CD14-positive monocyte (primary cell): ENCODE results near the gene OR10H3. TPM values are rescaled to one million over a fixed set of nuclear protein-coding genes. Genes with fewer than 3 reads are reported as not detected.

ENCODE experiments used
- DNase-seq, 3 donors: peaks; one replicate each; pipeline ENCODE4 v3.0.0-alpha.2; 2011 to 2022
- H2AFZ ChIP-seq: 2 replicates; pipeline ENCODE4 v1.6.0; 2012; ENCODE audit warnings: mild to moderate bottlenecking, low read depth, low read length, inconsistent platforms; ENCODE audit not compliant: insufficient read depth, poor library complexity, severe bottlenecking
- H3K27ac ChIP-seq, 2 donors: 1 replicate in 1 of 2; 2 replicates in 1 of 2; pipeline ENCODE4 v1.5.1; 2012 to 2013; ENCODE audit warnings: low read length in 2 of 2, control low read depth in 1 of 2, inconsistent platforms in 1 of 2, low read depth in 1 of 2, mild to moderate bottlenecking in 1 of 2
- H3K27me3 ChIP-seq, 2 donors: one replicate each; pipeline versions ENCODE4 v1.6.0 to v1.6.1; 2011 to 2013; ENCODE audit warnings: low read length in 2 of 2; ENCODE audit not compliant: control insufficient read depth in 2 of 2, insufficient read depth in 2 of 2
- H3K36me3 ChIP-seq, 2 donors: replicated peaks in 1 of 2; 1 replicate in 1 of 2; 2 replicates in 1 of 2; pipeline versions ENCODE4 v1.5.1 to v1.6.1; 2012 to 2013; ENCODE audit warnings: low read length in 2 of 2, control low read depth in 1 of 2, inconsistent platforms in 1 of 2, mild to moderate bottlenecking in 1 of 2; ENCODE audit not compliant: insufficient read depth in 2 of 2, control insufficient read depth in 1 of 2
- H3K4me1 ChIP-seq, 2 donors: 1 replicate in 1 of 2; 2 replicates in 1 of 2; pipeline versions ENCODE4 v1.5.1 to v1.6.1; 2012 to 2013; ENCODE audit warnings: low read length in 2 of 2, control low read depth in 1 of 2, inconsistent platforms in 1 of 2, mild to moderate bottlenecking in 1 of 2, moderate library complexity in 1 of 2; ENCODE audit not compliant: insufficient read depth in 2 of 2, control insufficient read depth in 1 of 2
- H3K4me2 ChIP-seq: replicated peaks from 2 replicates; pipeline ENCODE3; 2012; ENCODE audit warnings: low read length, moderate library complexity, mild to moderate bottlenecking; ENCODE audit not compliant: poor library complexity, severe bottlenecking; ENCODE audit errors: extremely low read depth
- H3K4me3 ChIP-seq, 3 experiments: fragments of 200-600 bp in 1 of 3; sonication (generic) in 1 of 3; replicated peaks in 1 of 3; 1 replicate in 2 of 3; 2 replicates in 1 of 3; pipeline ENCODE4 v1.5.1; 2011 to 2013; ENCODE audit warnings: low read length in 3 of 3, mild to moderate bottlenecking in 3 of 3, control low read depth in 2 of 3, low read depth in 2 of 3, inconsistent platforms in 1 of 3, moderate library complexity in 1 of 3
- H3K79me2 ChIP-seq: 2 replicates; pipeline ENCODE4 v1.6.0; 2012; ENCODE audit warnings: mild to moderate bottlenecking, control low read depth, inconsistent platforms, low read length, moderate library complexity; ENCODE audit not compliant: insufficient read depth
- H3K9ac ChIP-seq: 2 replicates; pipeline ENCODE4 v1.6.0; 2017; ENCODE audit warnings: low read length, mild to moderate bottlenecking; ENCODE audit not compliant: insufficient read depth, poor library complexity, severe bottlenecking
- H3K9me3 ChIP-seq, 2 donors: replicated peaks in 1 of 2; 1 replicate in 1 of 2; 2 replicates in 1 of 2; pipeline versions ENCODE4 v1.5.1 to v1.6.1; 2012 to 2013; ENCODE audit warnings: low read length in 2 of 2, control low read depth in 1 of 2; ENCODE audit not compliant: control insufficient read depth in 1 of 2, insufficient read depth in 1 of 2
- H4K20me1 ChIP-seq: 2 replicates; pipeline ENCODE4 v1.6.0; 2012; ENCODE audit warnings: mild to moderate bottlenecking, low read length, control low read depth, moderate library complexity; ENCODE audit not compliant: insufficient read depth
- H3K27ac Mint-ChIP-seq, 7 donors: one replicate each; pipeline ENCODE4 v1.8.0; 2020; ENCODE audit warnings: mild to moderate bottlenecking in 7 of 7, mixed read lengths in 7 of 7, moderate library complexity in 6 of 7, inconsistent platforms in 2 of 7
- H3K27me3 Mint-ChIP-seq, 3 donors: one replicate each; pipeline ENCODE4 v1.8.0; 2021 to 2022; ENCODE audit warnings: low read depth in 3 of 3, mild to moderate bottlenecking in 3 of 3, mixed read lengths in 3 of 3, moderate library complexity in 3 of 3, inconsistent platforms in 1 of 3
- H3K36me3 Mint-ChIP-seq, 2 donors: one replicate each; pipeline ENCODE4 v1.8.0; 2020; ENCODE audit warnings: mixed read lengths in 2 of 2, inconsistent platforms in 1 of 2, mild to moderate bottlenecking in 1 of 2
- H3K4me1 Mint-ChIP-seq: one replicate; pipeline ENCODE4 v1.8.0; 2020; ENCODE audit warnings: mild to moderate bottlenecking, mixed read lengths
- H3K4me3 Mint-ChIP-seq, 2 donors: one replicate each; pipeline ENCODE4 v1.8.0; 2020; ENCODE audit warnings: mild to moderate bottlenecking in 2 of 2, mixed read lengths in 2 of 2, moderate library complexity in 1 of 2
- H3K9me3 Mint-ChIP-seq, 7 donors: one replicate each; pipeline ENCODE4 v1.8.0; 2020 to 2022; ENCODE audit warnings: mixed read lengths in 7 of 7, mild to moderate bottlenecking in 6 of 7, moderate library complexity in 6 of 7, inconsistent platforms in 2 of 7
- CTCF ChIP-seq: fragments of 200-600 bp; IDR thresholded peaks from one replicate; pipeline ENCODE4 v1.8.0; 2022; ENCODE audit warnings: antibody characterized with exemption, mild to moderate bottlenecking
- WGBS: methylation state at CpG from one replicate; pipeline ENCODE4 v1.1.5; 2013; ENCODE audit warnings: missing lambda C conversion rate; ENCODE audit not compliant: insufficient coverage; 5-methylcytosine and 5-hydroxymethylcytosine counted together
- intact Hi-C, 2 donors: fragments of 100-400 bp; cut with micrococcal nuclease; formaldehyde crosslinking; loops; one replicate each; pipeline versions ENCODE4 v1.15.0 to v1.15.1; 2023
- polyA plus RNA-seq, 3 donors: library from polyadenylated mRNA; depleted of rRNA in 1 of 3; unstranded in 2 of 3; stranded (reverse) in 1 of 3; fragments of 300-500 nt in 2 of 3; fragments of >200 nt in 1 of 3; fragmentation: Illumina TruSeq in 2 of 3; gene quantifications; 1 replicate in 2 of 3; 2 replicates in 1 of 3; pipeline ENCODE4 v1.2.3, GENCODE V29; 2012 to 2021

OR10H3 gene
- polyA plus RNA-seq, 3 donors = not detected

DNA sequence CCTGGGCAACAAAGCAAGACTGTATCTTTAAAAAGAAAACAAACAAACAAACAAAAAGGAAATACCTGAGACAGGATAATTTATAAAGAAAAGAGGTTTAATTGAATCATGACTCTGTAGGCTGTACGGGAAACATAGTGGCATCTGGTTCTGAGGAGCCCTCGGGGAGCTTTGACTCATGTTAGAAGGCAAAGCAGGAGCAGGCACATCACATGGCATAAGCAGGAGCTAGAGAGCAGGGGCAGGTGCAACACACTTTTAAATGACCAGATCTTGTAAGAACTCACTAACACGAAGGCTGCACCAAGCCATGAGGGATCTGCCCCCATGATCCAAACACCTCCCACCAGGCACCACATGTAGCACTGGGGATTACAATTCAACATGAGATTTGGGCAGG is 23.1 kb upstream of the OR10H3 start:
- Histone ChIP-seq H4K20me1 (no peaks in the 10 kb centered on the region), H3K4me3 (no peak overlapping the region), H3K4me2 (no peak overlapping the region), H2AFZ (no peak overlapping the region), H3K9me3 (no peaks in the 10 kb centered on the region), H3K4me1 (no peaks in the 10 kb centered on the region), H3K27ac (no peak overlapping the region), H3K9ac (no peak overlapping the region), H3K79me2 (no peaks in the 10 kb centered on the region), H3K27me3 (peaks cover 0 to 1% of the 10 kb centered on the region in 2 donors), H3K36me3 (no peaks in the 10 kb centered on the region)
- Mint-ChIP-seq H3K36me3 (no peaks in the 10 kb centered on the region), H3K27me3 (peaks cover 9 to 30% (median 9%) of the 10 kb centered on the region in 3 donors), H3K4me3 (no peak overlapping the region), H3K9me3 (peaks cover 0 to 7% (median 2%) of the 10 kb centered on the region in 7 donors), H3K4me1 (no peaks in the 10 kb centered on the region), H3K27ac (no peak overlapping the region)
- no peak for DNase-seq
- WGBS = 68% methylated on average over 2 of the region's 3 CpGs
- TF ChIP-seq CTCF = no peak
- intact Hi-C loops = no loop called here

GRCh38 chr19:15715642-15716041 is 22.1 kb upstream of the OR10H3 start:
- no peaks in the 10 kb centered on the region for H3K79me2 ChIP-seq
- no CpG with 5 or more reads among the region's 1 CpG for WGBS
- TF ChIP-seq CTCF = no peak
- H3K36me3 ChIP-seq = no peaks in the 10 kb centered on the region
- no peak overlapping the region for H3K4me3 ChIP-seq
- H3K9ac ChIP-seq = no peak overlapping the region
- Mint-ChIP-seq H3K27me3 (peaks cover 4 to 36% (median 6%) of the 10 kb centered on the region in 3 donors), H3K9me3 (peaks cover 0 to 7% (median 2%) of the 10 kb centered on the region in 7 donors), H3K4me3 (no peak overlapping the region), H3K4me1 (no peaks in the 10 kb centered on the region), H3K27ac (no peak overlapping the region), H3K36me3 (no peaks in the 10 kb centered on the region)
- H3K27ac ChIP-seq = no peak overlapping the region
- H3K4me1 ChIP-seq = no peaks in the 10 kb centered on the region
- H3K4me2 ChIP-seq = no peak overlapping the region
- intact Hi-C loops = no loop called here
- peaks cover 0 to 4% of the 10 kb centered on the region in 2 donors for H3K27me3 ChIP-seq
- no peak for DNase-seq
- H4K20me1 ChIP-seq = no peaks in the 10 kb centered on the region
- H2AFZ ChIP-seq = no peak overlapping the region
- no peaks in the 10 kb centered on the region for H3K9me3 ChIP-seq
